ENCODE results near the gene ZMIZ1. TPM values are rescaled to one million over a fixed set of nuclear protein-coding genes. Genes with fewer than 3 reads are reported as not detected.
A peak's percentile ranks its signal among the peaks of the same experiment; 100 is the strongest.

Gene ZMIZ1
- total RNA-seq, 4 donors from 2014 or later, result 22.7 to 37.5 (median 31.7) TPM

- in situ Hi-C loops (cut with MboI; ENCODE audit: low sequenced_read_pairs in 4 of 4) (no loop called here), intact Hi-C loops (cut with DNase I; ENCODE audit: low total_unique reads) (no loop called here)
- H3K4me1 ChIP-seq, result peaks cover 62 to 87% of the 10 kb centered on the region in 2 donors
- peak overlapping the region; percentile 29 to 45 (median 34) for H3K27ac ChIP-seq
- ATAC-seq (no peak), DNase-seq (no peak)
- no peak overlapping the region for H3K4me3 ChIP-seq
- H3K27me3 ChIP-seq, result no peaks in the 10 kb centered on the region
- no peaks in the 10 kb centered on the region for H3K9me3 ChIP-seq
- H3K36me3 ChIP-seq, result no peaks in the 10 kb centered on the region
- TF ChIP-seq, protein P1, sequence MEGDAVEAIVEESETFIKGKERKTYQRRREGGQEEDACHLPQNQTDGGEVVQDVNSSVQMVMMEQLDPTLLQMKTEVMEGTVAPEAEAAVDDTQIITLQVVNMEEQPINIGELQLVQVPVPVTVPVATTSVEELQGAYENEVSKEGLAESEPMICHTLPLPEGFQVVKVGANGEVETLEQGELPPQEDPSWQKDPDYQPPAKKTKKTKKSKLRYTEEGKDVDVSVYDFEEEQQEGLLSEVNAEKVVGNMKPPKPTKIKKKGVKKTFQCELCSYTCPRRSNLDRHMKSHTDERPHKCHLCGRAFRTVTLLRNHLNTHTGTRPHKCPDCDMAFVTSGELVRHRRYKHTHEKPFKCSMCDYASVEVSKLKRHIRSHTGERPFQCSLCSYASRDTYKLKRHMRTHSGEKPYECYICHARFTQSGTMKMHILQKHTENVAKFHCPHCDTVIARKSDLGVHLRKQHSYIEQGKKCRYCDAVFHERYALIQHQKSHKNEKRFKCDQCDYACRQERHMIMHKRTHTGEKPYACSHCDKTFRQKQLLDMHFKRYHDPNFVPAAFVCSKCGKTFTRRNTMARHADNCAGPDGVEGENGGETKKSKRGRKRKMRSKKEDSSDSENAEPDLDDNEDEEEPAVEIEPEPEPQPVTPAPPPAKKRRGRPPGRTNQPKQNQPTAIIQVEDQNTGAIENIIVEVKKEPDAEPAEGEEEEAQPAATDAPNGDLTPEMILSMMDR (IDR thresholded peaks at IDR 0.05 in 4 of 5, conservative IDR thresholded peaks at IDR 0.05 in 1 of 5), result no peak
- no peak for TF ChIP-seq POLR2A (IDR thresholded peaks at IDR 0.05)
Observed at GRCh38 chr10:79142064-79142491, 73.3 kb downstream of the ZMIZ1 start.

- H3K27ac ChIP-seq, result peak overlapping the region; percentile 28 to 45 (median 32)
- peaks cover 62 to 87% of the 10 kb centered on the region in 2 donors for H3K4me1 ChIP-seq
- no peaks in the 10 kb centered on the region for H3K36me3 ChIP-seq
- in situ Hi-C loops (cut with MboI; ENCODE audit: low sequenced_read_pairs in 4 of 4), result no loop called here
- H3K4me3 ChIP-seq, result no peak overlapping the region
- TF ChIP-seq POLR2A (IDR thresholded peaks at IDR 0.05), result no peak
- TF ChIP-seq, protein P1 (IDR thresholded peaks at IDR 0.05 in 4 of 5, conservative IDR thresholded peaks at IDR 0.05 in 1 of 5), result no peak
- intact Hi-C loops (cut with DNase I; ENCODE audit: low total_unique reads), result no loop called here
- no peak for DNase-seq
- H3K27me3 ChIP-seq, result no peaks in the 10 kb centered on the region
- H3K9me3 ChIP-seq, result no peaks in the 10 kb centered on the region
- no peak for ATAC-seq
Observed at GRCh38 chr10:79142522-79143309, 74.0 kb downstream of the ZMIZ1 start.

DNA sequence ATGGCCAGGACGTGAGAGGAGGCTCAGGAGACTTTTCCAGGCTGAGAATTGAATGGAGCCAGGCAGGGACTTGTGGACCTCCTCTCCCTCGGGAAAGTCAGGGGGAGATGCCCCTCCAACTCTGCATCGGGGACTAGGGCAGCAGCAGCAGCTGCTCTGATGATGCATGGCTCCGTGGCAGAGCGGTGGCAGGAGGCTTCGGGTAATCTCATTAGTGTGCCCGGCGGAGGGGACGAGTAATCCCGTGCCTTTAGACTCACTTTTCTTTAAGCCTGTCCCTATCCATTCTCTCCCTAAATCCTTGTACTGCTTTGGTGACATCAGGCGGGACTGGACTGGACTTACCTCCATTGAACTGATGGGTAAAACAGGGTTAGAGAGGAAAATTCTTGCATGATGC is 75.1 kb downstream of the ZMIZ1 start:
- intact Hi-C loops (cut with DNase I; ENCODE audit: low total_unique reads) (no loop called here), in situ Hi-C loops (cut with MboI; ENCODE audit: low sequenced_read_pairs in 4 of 4) (no loop called here)
- Histone ChIP-seq H3K27me3 (no peaks in the 10 kb centered on the region), H3K36me3 (no peaks in the 10 kb centered on the region), H3K27ac (peak overlapping the region in 1 of 4 donors; percentile 86), H3K9me3 (no peaks in the 10 kb centered on the region), H3K4me1 (peaks cover 62 to 87% of the 10 kb centered on the region in 2 donors), H3K4me3 (no peak overlapping the region)
- TF ChIP-seq, protein P1 (IDR thresholded peaks at IDR 0.05 in 4 of 5, conservative IDR thresholded peaks at IDR 0.05 in 1 of 5), result no peak
- TF ChIP-seq POLR2A (IDR thresholded peaks at IDR 0.05), result no peak
- no peak for DNase-seq
- ATAC-seq, result no peak

DNA sequence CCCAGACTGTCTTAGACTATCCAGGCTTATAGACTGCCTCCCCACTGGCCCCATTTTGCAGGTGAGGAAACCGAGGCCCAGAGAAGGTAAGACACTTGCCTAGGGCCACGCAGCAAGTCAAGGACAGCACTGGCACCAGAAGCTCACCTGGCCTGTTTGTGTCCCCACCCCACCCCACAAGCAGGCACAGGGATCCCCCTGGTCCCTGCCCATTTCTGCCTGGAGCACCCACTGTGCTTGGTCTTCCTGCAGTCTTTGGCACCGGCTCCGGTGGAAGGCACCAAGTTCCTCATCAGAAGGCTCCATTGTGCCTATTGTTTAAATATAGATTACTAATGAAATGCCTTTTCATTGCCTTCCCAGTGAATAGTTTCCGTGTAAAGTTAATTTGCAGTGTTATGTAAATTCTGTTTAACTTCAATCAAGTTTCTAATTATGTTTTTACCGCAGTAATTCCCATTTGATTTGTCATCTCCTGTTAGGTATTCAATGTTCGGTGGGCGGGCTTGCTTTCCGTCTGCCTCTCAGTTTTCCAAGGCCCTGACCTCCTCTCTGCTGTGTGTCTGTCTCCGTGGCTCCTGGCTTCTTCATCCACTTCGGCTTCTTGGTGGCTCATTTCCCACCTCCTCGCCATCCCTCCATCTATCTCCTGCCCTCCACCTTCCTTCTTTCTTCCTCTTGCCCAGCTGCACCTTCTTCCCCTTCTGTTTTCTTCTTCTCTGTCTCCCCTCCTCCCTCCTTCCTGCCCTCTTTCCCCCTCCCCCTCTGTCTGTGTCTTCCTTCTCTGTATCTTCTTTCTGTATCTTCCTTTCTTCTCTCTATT is 75.8 kb downstream of the ZMIZ1 start:
- in situ Hi-C loops (cut with MboI; ENCODE audit: low sequenced_read_pairs in 4 of 4), result loop anchor here in 1 of 4 donors (5.0 kb wide), 1 partner anchor 67 kb away; no protein-coding TSS in a partner anchor
- no peaks in the 10 kb centered on the region for H3K9me3 ChIP-seq
- ATAC-seq, result no peak
- TF ChIP-seq, protein P1 (IDR thresholded peaks at IDR 0.05 in 4 of 5, conservative IDR thresholded peaks at IDR 0.05 in 1 of 5), result no peak
- no peak for TF ChIP-seq POLR2A (IDR thresholded peaks at IDR 0.05)
- intact Hi-C loops (cut with DNase I; ENCODE audit: low total_unique reads), result no loop called here
- no peak for DNase-seq
- peak overlapping the region; percentile 86 to 92 (median 88) for H3K27ac ChIP-seq
- H3K36me3 ChIP-seq, result no peaks in the 10 kb centered on the region
- no peak overlapping the region for H3K4me3 ChIP-seq
- H3K4me1 ChIP-seq, result peaks cover 62 to 87% of the 10 kb centered on the region in 2 donors
- no peaks in the 10 kb centered on the region for H3K27me3 ChIP-seq

Measured in gastrocnemius medialis (tissue), 4 donors.